ENCODE results near the gene IMPA2. TPM values are rescaled to one million over a fixed set of nuclear protein-coding genes. Genes with fewer than 3 reads are reported as not detected.
"Not testable (repeated sequence)": the region's sequence is repeated elsewhere in the genome, so short reads cannot be mapped to it uniquely, and the experiment has no call there.

Gene IMPA2
- total and polyA plus RNA-seq, 7 donors = 61.4 to 342 (median 196) TPM

DNA sequence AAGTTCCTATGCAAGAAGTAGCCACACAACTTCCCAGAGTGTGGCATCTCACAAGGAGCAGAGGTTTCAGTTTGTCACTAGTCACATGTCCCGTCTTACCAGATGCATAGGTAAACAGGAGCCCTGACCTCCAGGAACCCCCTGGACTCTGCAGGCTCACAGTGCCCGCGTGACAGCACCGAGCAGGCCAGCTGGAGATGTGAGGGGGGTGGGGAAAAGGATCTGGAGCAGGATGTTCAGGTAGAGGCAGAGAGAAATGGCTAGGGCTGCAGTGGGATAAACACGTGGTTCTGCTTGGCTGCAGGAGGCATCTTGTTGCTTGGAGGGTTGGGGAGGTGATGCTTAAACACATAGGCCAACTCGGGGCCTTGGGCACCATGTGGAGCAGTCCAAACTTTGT is 54.2 kb downstream of the IMPA2 start:
- DNase-seq = no peak
- H3K27ac ChIP-seq = no peak overlapping the region
- peaks cover 0 to 37% of the 10 kb centered on the region in 2 donors for H3K36me3 ChIP-seq (ENCODE audit: insufficient read depth in 1 of 2, low read depth in 1 of 2)
- no peaks in the 10 kb centered on the region for H3K9me3 ChIP-seq
- no peaks in the 10 kb centered on the region for H3K27me3 ChIP-seq (ENCODE audit: insufficient read depth in 3 of 3, low read length in 2 of 3)
- TF ChIP-seq, protein P1, sequence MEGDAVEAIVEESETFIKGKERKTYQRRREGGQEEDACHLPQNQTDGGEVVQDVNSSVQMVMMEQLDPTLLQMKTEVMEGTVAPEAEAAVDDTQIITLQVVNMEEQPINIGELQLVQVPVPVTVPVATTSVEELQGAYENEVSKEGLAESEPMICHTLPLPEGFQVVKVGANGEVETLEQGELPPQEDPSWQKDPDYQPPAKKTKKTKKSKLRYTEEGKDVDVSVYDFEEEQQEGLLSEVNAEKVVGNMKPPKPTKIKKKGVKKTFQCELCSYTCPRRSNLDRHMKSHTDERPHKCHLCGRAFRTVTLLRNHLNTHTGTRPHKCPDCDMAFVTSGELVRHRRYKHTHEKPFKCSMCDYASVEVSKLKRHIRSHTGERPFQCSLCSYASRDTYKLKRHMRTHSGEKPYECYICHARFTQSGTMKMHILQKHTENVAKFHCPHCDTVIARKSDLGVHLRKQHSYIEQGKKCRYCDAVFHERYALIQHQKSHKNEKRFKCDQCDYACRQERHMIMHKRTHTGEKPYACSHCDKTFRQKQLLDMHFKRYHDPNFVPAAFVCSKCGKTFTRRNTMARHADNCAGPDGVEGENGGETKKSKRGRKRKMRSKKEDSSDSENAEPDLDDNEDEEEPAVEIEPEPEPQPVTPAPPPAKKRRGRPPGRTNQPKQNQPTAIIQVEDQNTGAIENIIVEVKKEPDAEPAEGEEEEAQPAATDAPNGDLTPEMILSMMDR (IDR thresholded peaks at IDR 0.05) = no peak
- intact Hi-C loops (cut with DNase I) = loop anchor here in 1 of 2 donors (5.0 kb wide), 1 partner anchor 383 kb away; no protein-coding TSS in a partner anchor
- no peak overlapping the region for H3K4me3 ChIP-seq
- H3K4me1 ChIP-seq = peaks cover 6% of the 10 kb centered on the region
- 67 to 80% (median 74%) methylated on average over 6 of the region's 6 CpGs for WGBS, 3 donors
- ATAC-seq = no peak

DNA sequence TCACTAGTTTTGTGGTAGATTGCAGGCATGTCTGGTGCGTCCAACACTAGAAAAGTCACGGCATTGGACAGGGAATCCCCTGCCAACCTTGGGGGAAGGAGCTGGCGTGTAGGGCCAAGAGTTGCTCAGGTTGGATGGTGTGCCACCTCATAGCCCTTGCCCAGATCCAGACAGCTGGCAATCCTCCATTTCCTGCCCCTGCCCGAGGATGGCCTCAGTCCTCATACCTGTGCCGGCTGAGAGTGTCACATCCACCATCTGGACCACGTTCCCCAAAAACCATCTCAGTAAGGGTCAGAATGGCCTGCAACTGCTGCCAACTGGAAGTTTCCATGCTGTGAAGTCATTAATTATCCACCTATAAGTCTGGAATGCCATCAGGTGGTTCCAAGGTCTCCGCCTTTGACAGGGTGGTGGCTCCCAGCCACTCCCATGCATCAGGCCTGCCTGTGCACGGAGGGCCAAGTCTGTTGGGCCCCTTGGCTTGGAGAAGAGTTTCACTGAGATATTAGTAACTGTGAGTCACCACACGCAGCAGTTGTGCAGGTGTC is 55.0 kb downstream of the IMPA2 start:
- intact Hi-C loops (cut with DNase I) = loop anchor here in 1 of 2 donors (5.0 kb wide), 1 partner anchor 384 kb away; no protein-coding TSS in a partner anchor
- ATAC-seq = no peak
- no peak overlapping the region for H3K4me3 ChIP-seq

DNA sequence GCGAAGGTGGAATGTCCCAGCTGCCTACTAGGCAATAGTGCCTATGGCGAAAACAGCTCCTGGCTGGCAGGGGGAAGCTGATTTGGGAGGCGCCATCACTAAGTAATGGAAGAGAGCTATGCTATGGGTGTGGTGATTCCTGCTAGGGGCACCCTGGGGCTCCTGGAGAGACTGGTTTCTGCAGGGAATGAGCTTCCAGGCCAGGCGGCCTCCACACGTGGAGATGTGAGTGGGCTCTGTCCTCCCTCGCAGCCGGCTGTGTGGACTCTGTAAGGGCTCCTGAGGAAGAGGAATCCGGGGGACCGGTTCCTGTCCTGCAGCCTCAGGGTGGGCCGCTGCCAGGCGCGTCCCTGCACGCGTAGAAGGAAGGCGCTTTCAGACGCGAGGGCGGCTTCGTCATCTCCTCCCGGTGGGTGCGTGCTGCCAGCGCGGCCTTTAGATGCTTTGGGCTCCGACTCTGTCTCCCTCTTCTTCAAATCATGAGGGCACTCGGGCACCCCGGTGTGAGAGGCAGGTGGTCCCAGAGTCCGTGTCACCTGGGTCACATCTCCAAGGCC is 56.9 kb downstream of the IMPA2 start:
- intact Hi-C loops (cut with DNase I) = loop anchor here (2.0 to 5.0 kb wide), 2 partner anchors 99 to 386 kb away; no protein-coding TSS in a partner anchor
- Histone ChIP-seq H3K9me3 (no peaks in the 10 kb centered on the region), H3K27me3 (ENCODE audit: insufficient read depth in 3 of 3, low read length in 2 of 3) (no peaks in the 10 kb centered on the region), H3K36me3 (ENCODE audit: insufficient read depth in 1 of 2, low read depth in 1 of 2) (peaks cover 0 to 10% of the 10 kb centered on the region in 2 donors), H3K4me3 (peak overlapping the region; percentile 69), H3K27ac (no peak overlapping the region), H3K4me1 (peaks cover 6% of the 10 kb centered on the region)
- ATAC-seq (peak; percentile 17 to 33 (median 25)), DNase-seq (peak in 1 of 2 donors; percentile 39)
- 24 to 49% (median 33%) methylated on average over 24 to 27 of the region's 27 CpGs for WGBS, 3 donors
- TF ChIP-seq, protein P1 (IDR thresholded peaks at IDR 0.05) = no peak

More for the DNA sequence above, 55.0 kb downstream of the IMPA2 start:
- TF ChIP-seq, protein P1 (IDR thresholded peaks at IDR 0.05) = no peak
- WGBS, 3 donors = 69 to 80% (median 76%) methylated on average over 9 of the region's 9 CpGs
- H3K27ac ChIP-seq = no peak overlapping the region
- H3K9me3 ChIP-seq = no peaks in the 10 kb centered on the region
- no peak for DNase-seq
- H3K36me3 ChIP-seq (ENCODE audit: insufficient read depth in 1 of 2, low read depth in 1 of 2) = peaks cover 0 to 29% of the 10 kb centered on the region in 2 donors
- no peaks in the 10 kb centered on the region for H3K27me3 ChIP-seq (ENCODE audit: insufficient read depth in 3 of 3, low read length in 2 of 3)
- H3K4me1 ChIP-seq = peaks cover 6% of the 10 kb centered on the region

DNA sequence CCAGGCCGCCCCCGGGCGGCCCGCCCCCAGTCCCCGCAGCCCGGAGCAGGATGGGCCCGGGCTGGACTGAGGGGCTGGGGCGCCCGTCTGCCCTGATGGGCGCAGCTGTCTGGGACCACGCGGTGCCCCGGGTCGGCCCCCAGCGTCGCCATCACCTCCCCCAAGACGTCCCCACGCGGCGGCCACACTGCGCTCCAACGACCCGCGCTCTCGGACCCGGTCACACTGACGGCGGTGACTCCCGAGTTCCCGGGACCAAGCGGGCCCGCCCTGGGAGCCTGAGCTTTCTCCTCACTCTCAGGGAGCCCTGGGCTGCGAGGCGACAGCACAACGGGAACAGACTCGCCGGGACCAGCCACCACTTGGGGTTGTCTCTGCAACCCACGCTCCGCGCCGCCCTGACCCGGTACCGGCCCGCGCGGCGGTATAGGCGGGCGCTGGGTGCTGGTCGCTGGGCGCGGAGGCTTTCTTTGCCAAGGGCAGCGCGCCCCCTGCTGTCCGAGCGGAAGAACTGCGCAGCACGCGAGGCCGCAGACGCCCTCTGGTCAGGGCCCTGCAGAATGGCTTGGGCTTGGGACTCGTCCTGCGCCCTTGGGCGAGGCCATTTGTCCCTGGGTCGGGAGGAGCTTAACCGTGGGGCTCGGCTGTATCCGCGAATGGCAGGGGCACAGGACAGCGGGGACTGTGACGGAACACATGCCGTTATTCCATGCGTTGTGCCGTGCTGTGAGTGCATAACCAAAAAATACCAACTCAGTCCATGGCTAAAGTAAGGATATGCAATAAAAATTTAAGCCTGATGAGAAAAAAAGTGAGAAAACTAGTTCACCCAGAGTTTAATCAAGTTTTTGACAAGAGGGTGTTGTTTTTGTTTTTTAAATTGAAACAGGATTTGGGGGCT is 57.6 kb downstream of the IMPA2 start:
- Histone ChIP-seq H3K27ac (peak overlapping the region; percentile 31), H3K27me3 (ENCODE audit: insufficient read depth in 3 of 3, low read length in 2 of 3) (no peaks in the 10 kb centered on the region), H3K36me3 (ENCODE audit: insufficient read depth in 1 of 2, low read depth in 1 of 2) (peaks cover 0 to 3% of the 10 kb centered on the region in 2 donors), H3K4me3 (peak overlapping the region; percentile 69), H3K9me3 (no peaks in the 10 kb centered on the region), H3K4me1 (peaks cover 6% of the 10 kb centered on the region)
- 0 to 1% (median 1%) methylated on average over 44 to 74 of the region's 74 CpGs for WGBS, 3 donors
- ATAC-seq (peak; percentile 91 to 96 (median 94)), DNase-seq (peak; percentile 82 to 91)
- TF ChIP-seq, protein P1 (IDR thresholded peaks at IDR 0.05) = peak; percentile 99
- intact Hi-C loops (cut with DNase I) = loop anchor here (1.0 to 5.0 kb wide), 3 partner anchors 100 to 387 kb away; no protein-coding TSS in a partner anchor

DNA sequence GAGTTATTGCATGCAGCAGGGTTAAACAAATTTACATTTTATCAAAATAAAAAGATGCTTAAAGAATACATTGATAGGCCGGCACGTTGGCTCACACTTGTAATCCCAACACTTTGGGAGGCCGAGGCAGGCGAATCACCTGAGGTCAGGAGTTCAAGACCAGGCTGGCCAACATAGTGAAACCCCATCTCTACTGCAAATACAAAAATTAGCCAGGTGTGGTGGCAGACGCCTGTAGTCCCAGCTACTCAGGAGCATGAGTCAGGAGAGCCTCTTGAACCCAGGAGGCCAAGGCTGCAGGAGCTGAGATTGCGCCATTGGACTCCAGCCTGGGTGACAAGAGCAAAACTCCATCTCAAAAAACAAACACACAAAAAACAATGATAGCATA is 58.2 kb downstream of the IMPA2 start:
- H3K27ac ChIP-seq; H3K4me1 ChIP-seq; ATAC-seq; DNase-seq; H3K9me3 ChIP-seq; H3K36me3 ChIP-seq (ENCODE audit: insufficient read depth in 1 of 2, low read depth in 1 of 2); H3K27me3 ChIP-seq (ENCODE audit: insufficient read depth in 3 of 3, low read length in 2 of 3); H3K4me3 ChIP-seq: not testable (repeated sequence)
- WGBS, 3 donors = 76 to 91% (median 81%) methylated on average over 6 of the region's 6 CpGs
- intact Hi-C loops (cut with DNase I) = loop anchor here (1.0 to 5.0 kb wide), 3 partner anchors 101 to 387 kb away; no protein-coding TSS in a partner anchor
